HG03457 (cell line): ENCODE results near the gene FOXJ3.
A peak's percentile ranks its signal among the peaks of the same experiment; 100 is the strongest.

Experiments used
- ATAC-seq: cut with Tn5 transposase; IDR thresholded peaks from one replicate; pipeline ENCODE4 v1.9.1; 2021; ENCODE audit warnings: moderate number of reproducible peaks; ENCODE audit not compliant: unreplicated experiment

Gene FOXJ3

GRCh38 chr1:42335050-42335808 is at the start of gene FOXJ3:
Gene FOXJ3 (minus strand): TSS chr1:42335235. CDS start chr1:42311093, 24,142 bp downstream.
- ATAC-seq, result peak; percentile 56

- ATAC-seq, result no peak
Measured at GRCh38 chr1:42381280-42381673, 46.2 kb upstream of the FOXJ3 start.

GRCh38 chr1:42380586-42381279 is 45.7 kb upstream of the FOXJ3 start, which contains the start of gene RIMKLA:
Gene RIMKLA (plus strand): TSS chr1:42380792. CDS start chr1:42380935, 143 bp downstream.
- peak; percentile 65 for ATAC-seq

DNA sequence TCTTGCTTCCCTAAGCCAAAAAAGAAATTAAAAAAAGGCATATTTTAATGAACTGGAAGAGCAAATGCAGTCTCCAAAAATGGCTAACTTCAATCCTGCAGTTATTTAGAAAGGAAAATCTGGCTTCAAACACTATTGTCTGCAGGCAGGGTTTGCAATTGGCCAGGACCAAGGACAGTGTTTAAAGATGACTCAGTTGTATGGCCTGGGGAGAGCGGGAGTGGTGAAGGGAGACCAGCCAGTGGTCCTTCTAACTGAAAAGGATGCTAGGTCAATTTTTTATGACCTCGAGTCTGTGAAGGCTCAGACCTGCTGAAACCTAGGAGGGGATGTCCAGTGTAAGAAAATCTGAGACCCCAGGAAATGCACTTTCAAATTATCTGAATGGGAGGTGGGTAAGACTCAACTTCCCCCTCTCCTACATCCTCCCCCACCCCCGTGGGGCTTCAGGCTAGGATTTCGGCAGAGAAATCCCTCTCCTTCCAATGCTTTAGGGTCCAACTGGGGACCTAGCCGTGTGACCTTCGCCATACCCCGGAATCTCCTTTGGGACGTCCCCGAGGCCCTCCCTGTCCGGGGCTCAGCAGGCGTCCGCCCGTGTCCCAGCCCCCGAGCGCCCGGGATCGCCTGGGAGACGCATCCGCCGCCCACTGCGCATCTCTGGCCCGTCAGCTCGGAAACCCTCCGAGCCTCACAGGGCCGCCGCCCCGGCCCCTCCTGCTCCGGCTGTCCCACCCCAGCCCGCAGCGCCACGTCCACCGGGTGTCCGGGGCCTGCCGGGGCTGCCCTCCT is 45.0 kb upstream of the FOXJ3 start:
- ATAC-seq, result peak; percentile 19

- no peak for ATAC-seq
Measured at GRCh38 chr1:42372796-42373195, 37.8 kb upstream of the FOXJ3 start.

DNA sequence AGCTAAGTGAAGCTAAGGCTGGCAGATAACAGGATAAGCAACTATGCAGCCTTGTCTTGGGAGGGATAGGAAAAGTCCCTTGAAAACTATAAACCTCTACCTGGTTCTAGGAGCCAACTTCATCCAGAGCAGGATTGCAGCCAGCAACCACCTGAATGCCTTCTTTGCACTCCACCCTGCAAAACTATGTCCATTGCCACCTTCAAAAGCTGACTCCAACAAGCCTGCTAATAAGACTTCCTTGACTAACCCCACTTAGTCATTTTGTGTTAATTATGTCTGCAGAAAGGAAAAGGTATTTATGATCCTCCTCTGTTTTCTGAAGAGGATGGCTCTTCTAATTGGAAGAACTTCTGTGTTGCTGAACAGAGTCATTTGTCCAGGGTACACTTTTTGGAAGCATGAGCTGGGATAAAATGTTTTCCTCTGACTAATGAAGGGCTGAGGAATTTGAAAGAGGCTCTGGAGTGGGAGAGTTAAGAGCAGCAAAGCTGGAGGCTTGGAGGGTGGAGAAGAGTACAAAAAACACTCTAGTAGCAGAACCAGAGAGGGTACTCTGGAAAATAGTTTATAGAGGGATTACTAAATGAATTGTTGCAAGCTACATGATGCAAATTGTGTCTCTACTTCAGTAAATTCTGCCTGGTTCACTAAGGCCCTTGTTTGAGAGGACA is 36.0 kb upstream of the FOXJ3 start:
- no peak for ATAC-seq

- no peak for ATAC-seq
Measured at GRCh38 chr1:42369471-42369870, 34.4 kb upstream of the FOXJ3 start.

DNA sequence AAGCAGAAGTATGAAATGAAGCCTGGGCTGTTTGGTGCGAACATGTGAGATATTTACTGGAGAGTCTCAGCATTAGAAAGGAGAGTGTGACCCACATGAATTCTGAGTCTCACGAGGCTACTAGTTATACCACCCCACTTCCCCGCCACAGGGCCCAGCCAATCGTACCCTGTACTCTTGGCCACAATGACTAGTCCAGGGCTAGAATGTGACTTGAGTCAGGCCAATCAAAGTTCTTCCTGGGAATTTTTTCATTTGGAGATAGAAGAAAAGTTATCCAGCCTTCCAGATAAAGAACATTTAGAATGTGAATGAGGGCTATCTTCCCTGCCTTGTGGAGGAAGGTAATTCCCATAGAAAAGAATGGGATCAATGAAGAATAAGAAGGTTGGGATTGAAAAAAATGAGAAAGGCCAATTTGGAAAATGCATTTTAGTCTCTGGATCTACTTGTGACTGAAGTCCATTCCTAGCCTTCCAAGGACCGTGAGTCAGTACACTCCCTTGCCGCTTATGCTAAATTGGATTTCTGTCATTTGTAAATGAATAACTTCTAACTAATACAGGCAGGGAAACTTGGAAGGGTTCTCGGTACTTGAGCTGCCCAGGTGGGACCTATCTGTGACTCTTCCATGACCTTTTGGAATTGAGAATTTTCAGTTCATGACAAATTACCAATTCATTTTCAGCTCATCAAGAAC is 33.2 kb upstream of the FOXJ3 start:
- ATAC-seq, result no peak

GRCh38 chr1:42365118-42365517 is 30.1 kb upstream of the FOXJ3 start:
- ATAC-seq, result no peak

DNA sequence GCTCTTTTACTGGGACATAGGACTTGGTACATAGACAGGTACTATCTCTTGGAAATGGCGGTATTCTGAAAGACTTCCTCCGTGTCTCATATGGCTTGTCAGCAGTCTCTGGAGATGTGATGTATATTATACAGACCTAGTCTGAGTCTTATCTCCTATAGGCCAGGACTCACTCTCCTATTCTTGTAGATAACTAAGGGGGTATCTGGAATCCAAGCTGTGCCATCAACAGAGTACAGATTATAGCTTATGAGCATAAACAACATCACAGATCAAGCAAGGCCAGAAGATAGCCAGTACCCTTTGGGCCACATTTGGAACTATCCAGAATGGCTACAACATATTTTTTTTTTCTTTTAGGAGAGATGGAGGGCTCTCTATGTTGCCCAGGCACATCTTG is 29.5 kb upstream of the FOXJ3 start:
- no peak for ATAC-seq

DNA sequence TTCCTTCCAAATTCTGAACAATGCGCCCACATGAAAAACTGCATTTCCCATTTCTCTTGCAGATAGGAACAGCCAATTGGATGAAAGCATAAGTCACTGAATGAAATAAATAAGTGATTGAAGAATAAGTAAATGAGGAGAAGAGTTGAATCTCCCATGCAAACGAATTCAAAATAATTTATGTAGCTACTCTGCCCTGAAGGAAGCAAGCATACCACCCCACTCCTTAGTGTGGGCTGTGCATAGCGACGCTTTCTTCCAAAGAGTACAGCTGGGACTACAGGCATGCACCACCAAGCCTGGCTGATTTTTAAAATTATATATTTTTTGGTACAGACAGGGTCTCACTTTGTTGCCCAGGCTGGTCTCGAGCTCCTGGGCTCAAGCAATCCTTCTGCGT is 29.1 kb upstream of the FOXJ3 start:
- ATAC-seq, result no peak

GRCh38 chr1:42359466-42359865 is 24.4 kb upstream of the FOXJ3 start:
- no peak for ATAC-seq

DNA sequence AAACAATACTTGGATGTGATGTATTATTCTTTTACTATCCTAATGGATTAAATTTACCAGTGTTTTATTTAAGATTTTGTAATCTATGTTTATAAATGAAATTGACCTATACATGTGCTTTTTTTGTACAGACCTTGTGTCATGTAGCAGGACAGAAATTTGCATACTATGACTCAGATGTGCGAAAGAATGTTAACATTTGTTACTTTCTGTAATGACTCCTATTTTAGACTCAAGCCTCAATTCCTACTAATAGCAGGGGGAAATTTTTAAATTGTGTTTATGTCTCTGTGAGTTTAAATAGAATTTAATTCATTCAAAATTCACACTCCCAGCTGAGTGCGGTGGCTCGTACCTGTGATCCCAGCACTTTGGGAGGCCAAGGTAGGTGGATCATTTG is 23.8 kb upstream of the FOXJ3 start:
- ATAC-seq, result no peak

GRCh38 chr1:42350086-42350485 is 15.1 kb upstream of the FOXJ3 start:
- no peak for ATAC-seq

DNA sequence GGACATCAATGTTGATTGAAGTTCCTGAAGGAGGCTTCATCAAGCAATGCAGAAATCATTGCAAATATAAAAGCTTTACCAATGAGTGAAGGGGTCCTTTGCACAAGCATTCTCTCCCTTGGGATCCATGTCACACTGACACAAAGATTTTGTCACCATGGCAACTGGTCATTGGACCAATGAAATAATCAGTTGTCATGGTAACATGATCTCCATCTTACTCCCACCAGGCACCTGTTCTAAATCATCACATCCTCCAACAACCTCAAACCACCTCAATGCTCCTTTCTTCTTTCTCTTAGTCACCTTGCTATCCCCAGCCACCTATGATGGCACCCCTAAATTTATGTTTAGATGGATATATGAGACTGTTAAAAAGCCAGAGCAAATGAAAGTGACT is 13.5 kb upstream of the FOXJ3 start:
- ATAC-seq, result no peak

- no peak for ATAC-seq
Measured at GRCh38 chr1:42343049-42343448, 8.0 kb upstream of the FOXJ3 start.

DNA sequence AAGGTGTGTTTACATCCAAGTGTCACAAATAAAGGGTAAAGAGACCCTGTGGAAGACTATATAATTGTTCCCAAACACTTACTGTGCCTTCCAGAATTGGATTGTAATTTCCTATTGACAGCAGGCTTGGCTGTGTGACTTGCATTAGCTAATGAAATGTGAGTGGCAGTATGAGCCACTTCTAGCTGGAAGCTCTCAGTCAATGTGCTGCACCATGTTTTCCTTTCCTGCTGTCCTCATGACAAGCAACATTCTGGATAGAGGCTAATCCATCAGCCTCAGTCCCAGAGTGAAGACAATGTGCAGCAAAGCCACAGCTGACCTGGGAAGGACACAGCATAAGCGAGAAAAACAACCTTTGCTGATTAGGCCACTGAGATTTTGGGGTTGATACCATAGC is 5.9 kb upstream of the FOXJ3 start:
- ATAC-seq, result no peak

DNA sequence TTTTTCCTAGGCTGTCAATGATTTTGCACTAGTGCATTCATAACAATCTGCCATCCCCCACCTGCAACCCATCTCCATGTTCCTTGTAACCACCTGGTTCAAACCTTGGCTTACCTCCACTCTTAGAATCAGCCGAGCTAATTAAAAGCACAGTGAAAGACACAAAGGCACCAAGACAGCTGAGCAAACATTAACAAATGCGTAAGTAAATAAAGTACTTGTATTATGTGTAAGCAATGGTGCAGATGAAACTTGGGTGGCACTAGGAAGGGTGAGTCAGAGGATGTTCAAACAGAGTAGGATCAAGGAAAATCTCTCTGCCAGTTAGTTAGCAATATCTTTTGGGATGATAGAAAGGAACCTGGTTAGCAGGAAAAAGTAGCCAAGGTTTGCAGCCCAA is 5.1 kb upstream of the FOXJ3 start:
- ATAC-seq, result no peak

DNA sequence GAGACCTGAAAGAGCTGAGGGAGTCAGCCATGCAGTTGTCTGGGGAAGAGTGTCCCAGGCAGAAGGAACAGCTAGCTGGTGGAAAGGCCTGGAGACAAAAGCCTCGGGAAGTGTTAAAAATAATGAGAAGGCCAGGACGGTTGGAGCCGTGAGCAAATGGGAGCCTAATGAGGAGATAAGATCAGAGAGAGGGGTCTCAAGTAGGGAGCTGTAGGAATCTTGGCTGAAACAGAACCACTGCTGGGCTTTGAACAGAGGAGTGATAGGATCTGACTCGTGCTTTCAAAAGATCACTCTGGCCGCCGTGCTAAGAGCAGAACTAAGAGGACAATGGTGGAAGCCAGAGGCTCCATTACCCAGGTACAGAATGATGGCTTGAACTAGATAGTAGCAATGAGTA is 1.9 kb upstream of the FOXJ3 start:
- no peak for ATAC-seq

DNA sequence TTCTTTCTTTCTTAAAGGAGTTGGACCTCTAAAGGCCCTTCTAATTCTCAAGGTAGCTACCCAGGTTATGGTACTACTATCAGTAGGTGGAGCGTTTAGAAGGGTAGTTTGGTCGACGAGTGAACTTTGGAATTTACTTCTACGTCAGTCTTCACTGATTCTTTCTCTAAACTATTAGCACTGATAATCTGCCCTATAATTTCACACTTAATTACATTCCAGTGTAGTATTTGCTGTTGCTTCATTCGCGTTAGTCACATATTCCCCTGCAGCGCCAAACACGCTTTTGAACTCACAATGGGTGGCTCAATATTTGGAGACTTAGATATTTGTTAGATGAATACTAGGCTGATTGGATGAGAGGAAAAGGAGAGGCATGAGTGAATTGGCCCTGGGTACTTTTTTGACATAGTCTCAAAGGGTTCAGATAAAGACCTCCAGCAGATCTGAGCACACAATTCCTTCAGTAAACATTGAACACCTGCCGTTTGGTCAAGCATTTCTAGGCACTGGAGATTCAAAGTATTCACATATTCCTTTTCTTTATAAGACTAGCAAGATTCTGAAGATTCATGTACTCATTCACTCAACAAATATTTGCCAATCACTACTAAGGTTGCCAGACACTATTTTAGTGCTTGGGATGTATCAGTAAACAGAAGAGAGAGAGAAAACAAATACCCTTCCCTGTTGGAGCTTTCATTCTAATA is 929 bp upstream of the FOXJ3 start:
- no peak for ATAC-seq
